Measurements from ENCODE around the gene CARHSP1. TPM values are rescaled to one million over a fixed set of nuclear protein-coding genes. Genes with fewer than 3 reads are reported as not detected.

Gene CARHSP1
- total RNA-seq, 1 experiment from 2014 or later, result 79.7 TPM

DNA sequence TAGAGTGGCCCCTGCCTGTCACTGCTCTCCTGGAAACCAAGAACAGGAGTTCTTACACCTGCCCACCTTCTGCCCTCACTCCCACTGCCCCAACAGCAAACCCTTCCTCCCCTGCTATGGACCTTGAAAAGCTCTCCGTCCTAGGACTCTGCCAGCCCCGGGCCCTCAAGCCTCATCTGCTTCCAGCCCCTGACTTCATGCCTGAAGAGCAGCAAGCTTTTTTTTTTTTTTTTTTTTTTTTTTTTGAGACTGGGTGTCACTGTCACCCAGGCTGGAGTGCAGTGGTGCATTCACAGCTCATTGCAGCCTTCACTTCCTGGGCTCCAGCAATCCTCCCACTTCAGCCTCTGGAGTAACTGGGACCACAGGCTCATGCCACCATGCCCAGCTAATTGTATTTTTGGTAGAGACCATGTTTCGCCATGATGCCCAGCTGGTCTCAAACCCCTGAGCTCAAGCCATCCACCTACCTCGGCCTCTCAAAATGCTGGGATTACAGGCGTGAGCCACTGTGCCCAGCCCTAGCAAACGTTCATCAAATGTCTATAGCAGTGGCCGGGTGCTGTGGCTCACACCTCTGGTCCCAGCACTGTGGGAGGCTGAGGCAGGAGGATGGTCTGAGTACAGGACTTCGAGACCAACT, 16.9 kb downstream of the CARHSP1 start:
- no TSS peak for BruUV-seq (replicated peaks)
- POLR2A ChIA-PET, result interaction anchor here (0.7 to 1.5 kb wide), 2 partner anchors 17 to 22 kb away, joined by 3 to 4 read pairs; partner anchors contain the start of gene CARHSP1
- Histone ChIP-seq H4K20me1 (ENCODE audit: insufficient read depth) (no peaks in the 10 kb centered on the region), H3K79me2 (ENCODE audit: insufficient read depth, low read length) (peaks cover 9% of the 10 kb centered on the region; the same call in 1 of the 2 replicates), H3K9me2 (ENCODE audit: insufficient read depth) (no peaks in the 10 kb centered on the region), H2AFZ (ENCODE audit: low read depth, low read length, poor library complexity, severe bottlenecking) (no peak overlapping the region), H3K27ac (ENCODE audit: low read depth, low read length) (no peak overlapping the region), H3K4me1 (ENCODE audit: control insufficient read depth in 1 of 2, insufficient read depth in 2 of 2, low read length in 2 of 2) (no peaks in the 10 kb centered on the region; a peak in 1 of 4 replicates), H3K9me3 (ENCODE audit: control insufficient read depth in 1 of 2, insufficient read depth in 1 of 2, low read depth in 1 of 2, low read length in 2 of 2) (no peaks in the 10 kb centered on the region), H3K4me2 (ENCODE audit: low read length) (no peak overlapping the region), H3K27me3 (ENCODE audit: insufficient read depth, low read length) (no peaks in the 10 kb centered on the region), H3K9ac (ENCODE audit: low read length) (no peak overlapping the region), H3K36me3 (ENCODE audit: control insufficient read depth in 1 of 2, insufficient read depth in 2 of 2, low read length in 2 of 2) (peaks cover 28 to 59% of the 10 kb centered on the region in 2 experiments; a peak in 3 of 4 replicates), H3K4me3 (replicated peaks in 1 of 2; ENCODE audit: low read depth in 1 of 2, low read length in 2 of 2) (no peak overlapping the region)
- ATAC-seq, result no peak
- no peak for DNase-seq (ENCODE audit: low read depth, low spot score)
- CTCF ChIA-PET, result no interaction called here
- RAD21 ChIA-PET (ENCODE audit: low non-redundant PET in 1 of 2, low total read pairs in 2 of 2, uncharacterized antibody in 2 of 2, unreplicated experiment in 2 of 2), result no interaction called here
- intact Hi-C loops (cut with micrococcal nuclease), result no loop called here
- TF ChIP-seq, protein P1, sequence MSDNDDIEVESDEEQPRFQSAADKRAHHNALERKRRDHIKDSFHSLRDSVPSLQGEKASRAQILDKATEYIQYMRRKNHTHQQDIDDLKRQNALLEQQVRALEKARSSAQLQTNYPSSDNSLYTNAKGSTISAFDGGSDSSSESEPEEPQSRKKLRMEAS (IDR thresholded peaks at IDR 0.05), result 0 out of 2 replicates have a peak, but pooled peaks have one; percentile 14
- TF ChIP-seq POLR2AphosphoS5 (IDR thresholded peaks at IDR 0.05; ENCODE audit: low read depth, low read length), result peak; percentile 15; the same call in 1 of the 2 replicates
- TF ChIP-seq TCF7L2 (IDR thresholded peaks at IDR 0.05; ENCODE audit: borderline replicate concordance, extremely low read depth, insufficient read depth, insufficient read length), result no peak
- no peak for TF ChIP-seq RAD21 (IDR thresholded peaks at IDR 0.05; ENCODE audit: low read depth)

DNA sequence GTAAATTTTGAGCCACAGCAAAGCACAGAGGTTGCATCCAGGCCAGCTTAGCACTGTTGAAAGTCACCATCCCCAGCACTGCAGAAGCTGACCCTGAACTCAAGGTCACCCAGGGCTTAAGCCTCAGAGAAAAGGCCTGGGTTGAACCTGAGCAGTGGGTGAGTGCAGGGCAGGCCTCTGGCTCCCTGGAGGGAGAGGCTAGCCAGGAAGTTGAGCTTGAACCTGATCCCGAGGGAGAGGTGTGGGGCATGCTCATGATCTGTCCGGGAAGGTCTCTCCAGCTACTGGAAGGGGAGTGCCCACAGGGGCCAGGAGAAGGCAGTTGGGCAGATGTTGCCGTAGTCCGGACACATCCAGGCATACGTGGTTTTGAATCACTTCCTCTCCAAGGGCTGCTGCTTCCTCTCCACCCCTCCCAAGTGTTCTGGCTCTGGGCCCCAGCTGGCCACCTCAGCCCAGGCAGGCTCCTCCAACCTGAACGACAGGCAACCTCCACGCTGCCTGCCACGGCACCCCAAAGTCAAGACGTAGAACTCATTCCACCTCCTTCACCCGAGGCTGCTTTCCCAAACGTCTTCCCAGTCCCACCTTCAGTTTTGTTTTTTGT, 18.4 kb downstream of the CARHSP1 start:
- 0 out of 2 replicates have a peak, but pooled peaks have one; percentile 7 for ATAC-seq
- POLR2A ChIA-PET, result interaction anchor here (0.6 kb wide), 1 partner anchor 18 kb away, joined by 3 read pairs; the partner anchor contains the start of gene CARHSP1
- H3K4me2 ChIP-seq (ENCODE audit: low read length), result no peak overlapping the region

More for the DNA sequence above, 18.4 kb downstream of the CARHSP1 start:
- Histone ChIP-seq H3K9me3 (ENCODE audit: control insufficient read depth in 1 of 2, insufficient read depth in 1 of 2, low read depth in 1 of 2, low read length in 2 of 2) (no peaks in the 10 kb centered on the region), H2AFZ (ENCODE audit: low read depth, low read length, poor library complexity, severe bottlenecking) (no peak overlapping the region), H3K27me3 (ENCODE audit: insufficient read depth, low read length) (no peaks in the 10 kb centered on the region), H3K4me3 (replicated peaks in 1 of 2; ENCODE audit: low read depth in 1 of 2, low read length in 2 of 2) (no peak overlapping the region), H3K9me2 (ENCODE audit: insufficient read depth) (no peaks in the 10 kb centered on the region), H3K36me3 (ENCODE audit: control insufficient read depth in 1 of 2, insufficient read depth in 2 of 2, low read length in 2 of 2) (peaks cover 23 to 47% of the 10 kb centered on the region in 2 experiments; a peak in 3 of 4 replicates), H3K27ac (ENCODE audit: low read depth, low read length) (no peak overlapping the region; the same call in 1 of the 2 replicates), H3K9ac (ENCODE audit: low read length) (no peak overlapping the region), H3K79me2 (ENCODE audit: insufficient read depth, low read length) (peaks cover 23% of the 10 kb centered on the region), H3K4me1 (ENCODE audit: control insufficient read depth in 1 of 2, insufficient read depth in 2 of 2, low read length in 2 of 2) (no peaks in the 10 kb centered on the region; a peak in 1 of 4 replicates), H4K20me1 (ENCODE audit: insufficient read depth) (no peaks in the 10 kb centered on the region)
- no TSS peak for BruUV-seq (replicated peaks)
- CTCF ChIA-PET, result no interaction called here
- RAD21 ChIA-PET (ENCODE audit: low non-redundant PET in 1 of 2, low total read pairs in 2 of 2, uncharacterized antibody in 2 of 2, unreplicated experiment in 2 of 2), result interaction anchor here in 1 of 2 experiments (0.6 kb wide), 1 partner anchor 190 kb away, joined by 4 read pairs; no protein-coding TSS in a partner anchor
- intact Hi-C loops (cut with micrococcal nuclease), result no loop called here
- TF ChIP-seq SP1 (IDR thresholded peaks at IDR 0.05; ENCODE audit: low read depth) (no peak), POLR2AphosphoS5 (IDR thresholded peaks at IDR 0.05; ENCODE audit: low read depth, low read length) (0 out of 2 replicates have a peak, but pooled peaks have one; percentile 30), CEBPB (IDR thresholded peaks at IDR 0.05; ENCODE audit: low read depth) (no peak), POLR2A (IDR thresholded peaks at IDR 0.05; ENCODE audit: borderline replicate concordance, extremely low read depth, insufficient read depth, insufficient read length) (no peak), ELF1 (IDR thresholded peaks at IDR 0.05; ENCODE audit: borderline replicate concordance, low read depth) (no peak), EGR1 (IDR thresholded peaks at IDR 0.05; ENCODE audit: low read depth) (no peak)
- TF ChIP-seq, protein P1 (IDR thresholded peaks at IDR 0.05), result no peak
- no peak for DNase-seq (ENCODE audit: low read depth, low spot score)
